ENCODE data around the gene TNXB. TPM values are rescaled to one million over a fixed set of nuclear protein-coding genes. Genes with fewer than 3 reads are reported as not detected.

TNXB gene
- polyA plus RNA-seq, 1 donor from 2014 or later: 3.3 TPM

DNA sequence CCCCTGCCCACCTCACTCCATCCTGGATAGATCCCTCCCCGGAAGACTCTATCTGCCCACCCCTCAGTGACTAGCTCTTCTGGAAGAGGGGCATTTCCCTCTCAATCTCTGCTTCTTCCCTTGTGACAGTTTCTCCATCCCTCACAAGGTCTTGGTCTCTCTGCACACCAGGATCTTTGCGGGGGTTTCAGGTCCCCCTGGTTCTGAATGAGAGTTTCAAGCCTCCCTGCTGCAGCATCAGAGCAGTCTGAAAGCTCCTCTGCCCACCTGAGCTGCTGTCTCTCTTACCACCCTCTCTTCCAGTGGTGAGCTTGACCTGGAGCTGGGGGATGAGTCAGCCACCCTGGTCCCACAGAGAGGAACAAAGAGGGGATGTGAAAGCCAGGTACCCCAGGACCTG, 24.4 kb downstream of the TNXB start:
- Histone ChIP-seq H3K9ac (ENCODE audit: low read length) (no peak overlapping the region), H3K4me3 (ENCODE audit: low read length) (no peak overlapping the region), H3K9me3 (ENCODE audit: low read length) (no peaks in the 10 kb centered on the region), H3K4me2 (ENCODE audit: low read length) (no peak overlapping the region), H3K9me2 (ENCODE audit: insufficient read depth, low read length) (no peaks in the 10 kb centered on the region), H2AFZ (ENCODE audit: low read depth, low read length) (no peak overlapping the region), H3K27ac (ENCODE audit: low read length) (no peak overlapping the region), H3K36me3 (ENCODE audit: insufficient read depth, low read length) (no peaks in the 10 kb centered on the region), H3K79me2 (replicated peaks; ENCODE audit: insufficient read depth, low read length) (no peaks in the 10 kb centered on the region), H3F3A (ENCODE audit: insufficient read depth, low read length, poor library complexity, severe bottlenecking) (no peaks in the 10 kb centered on the region), H4K20me1 (ENCODE audit: insufficient read depth) (no peaks in the 10 kb centered on the region), H3K27me3 (ENCODE audit: insufficient read depth, low read depth, low read length) (no peaks in the 10 kb centered on the region)
- TF ChIP-seq POLR2AphosphoS5 (IDR thresholded peaks at IDR 0.05) (no peak), EP300 (conservative IDR thresholded peaks at IDR 0.05; ENCODE audit: poor library complexity, severe bottlenecking) (no peak), TAF1 (IDR thresholded peaks at IDR 0.05; ENCODE audit: low read depth) (no peak), MXI1 (conservative IDR thresholded peaks at IDR 0.05; ENCODE audit: poor library complexity, severe bottlenecking) (no peak), RAD21 (conservative IDR thresholded peaks at IDR 0.05) (no peak)
- TF ChIP-seq, protein P1, sequence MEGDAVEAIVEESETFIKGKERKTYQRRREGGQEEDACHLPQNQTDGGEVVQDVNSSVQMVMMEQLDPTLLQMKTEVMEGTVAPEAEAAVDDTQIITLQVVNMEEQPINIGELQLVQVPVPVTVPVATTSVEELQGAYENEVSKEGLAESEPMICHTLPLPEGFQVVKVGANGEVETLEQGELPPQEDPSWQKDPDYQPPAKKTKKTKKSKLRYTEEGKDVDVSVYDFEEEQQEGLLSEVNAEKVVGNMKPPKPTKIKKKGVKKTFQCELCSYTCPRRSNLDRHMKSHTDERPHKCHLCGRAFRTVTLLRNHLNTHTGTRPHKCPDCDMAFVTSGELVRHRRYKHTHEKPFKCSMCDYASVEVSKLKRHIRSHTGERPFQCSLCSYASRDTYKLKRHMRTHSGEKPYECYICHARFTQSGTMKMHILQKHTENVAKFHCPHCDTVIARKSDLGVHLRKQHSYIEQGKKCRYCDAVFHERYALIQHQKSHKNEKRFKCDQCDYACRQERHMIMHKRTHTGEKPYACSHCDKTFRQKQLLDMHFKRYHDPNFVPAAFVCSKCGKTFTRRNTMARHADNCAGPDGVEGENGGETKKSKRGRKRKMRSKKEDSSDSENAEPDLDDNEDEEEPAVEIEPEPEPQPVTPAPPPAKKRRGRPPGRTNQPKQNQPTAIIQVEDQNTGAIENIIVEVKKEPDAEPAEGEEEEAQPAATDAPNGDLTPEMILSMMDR (IDR thresholded peaks at IDR 0.05; ENCODE audit: poor library complexity, severe bottlenecking): no peak
- TF ChIP-seq, protein P2, sequence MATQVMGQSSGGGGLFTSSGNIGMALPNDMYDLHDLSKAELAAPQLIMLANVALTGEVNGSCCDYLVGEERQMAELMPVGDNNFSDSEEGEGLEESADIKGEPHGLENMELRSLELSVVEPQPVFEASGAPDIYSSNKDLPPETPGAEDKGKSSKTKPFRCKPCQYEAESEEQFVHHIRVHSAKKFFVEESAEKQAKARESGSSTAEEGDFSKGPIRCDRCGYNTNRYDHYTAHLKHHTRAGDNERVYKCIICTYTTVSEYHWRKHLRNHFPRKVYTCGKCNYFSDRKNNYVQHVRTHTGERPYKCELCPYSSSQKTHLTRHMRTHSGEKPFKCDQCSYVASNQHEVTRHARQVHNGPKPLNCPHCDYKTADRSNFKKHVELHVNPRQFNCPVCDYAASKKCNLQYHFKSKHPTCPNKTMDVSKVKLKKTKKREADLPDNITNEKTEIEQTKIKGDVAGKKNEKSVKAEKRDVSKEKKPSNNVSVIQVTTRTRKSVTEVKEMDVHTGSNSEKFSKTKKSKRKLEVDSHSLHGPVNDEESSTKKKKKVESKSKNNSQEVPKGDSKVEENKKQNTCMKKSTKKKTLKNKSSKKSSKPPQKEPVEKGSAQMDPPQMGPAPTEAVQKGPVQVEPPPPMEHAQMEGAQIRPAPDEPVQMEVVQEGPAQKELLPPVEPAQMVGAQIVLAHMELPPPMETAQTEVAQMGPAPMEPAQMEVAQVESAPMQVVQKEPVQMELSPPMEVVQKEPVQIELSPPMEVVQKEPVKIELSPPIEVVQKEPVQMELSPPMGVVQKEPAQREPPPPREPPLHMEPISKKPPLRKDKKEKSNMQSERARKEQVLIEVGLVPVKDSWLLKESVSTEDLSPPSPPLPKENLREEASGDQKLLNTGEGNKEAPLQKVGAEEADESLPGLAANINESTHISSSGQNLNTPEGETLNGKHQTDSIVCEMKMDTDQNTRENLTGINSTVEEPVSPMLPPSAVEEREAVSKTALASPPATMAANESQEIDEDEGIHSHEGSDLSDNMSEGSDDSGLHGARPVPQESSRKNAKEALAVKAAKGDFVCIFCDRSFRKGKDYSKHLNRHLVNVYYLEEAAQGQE (IDR thresholded peaks at IDR 0.05; ENCODE audit: borderline replicate concordance): no peak

DNA sequence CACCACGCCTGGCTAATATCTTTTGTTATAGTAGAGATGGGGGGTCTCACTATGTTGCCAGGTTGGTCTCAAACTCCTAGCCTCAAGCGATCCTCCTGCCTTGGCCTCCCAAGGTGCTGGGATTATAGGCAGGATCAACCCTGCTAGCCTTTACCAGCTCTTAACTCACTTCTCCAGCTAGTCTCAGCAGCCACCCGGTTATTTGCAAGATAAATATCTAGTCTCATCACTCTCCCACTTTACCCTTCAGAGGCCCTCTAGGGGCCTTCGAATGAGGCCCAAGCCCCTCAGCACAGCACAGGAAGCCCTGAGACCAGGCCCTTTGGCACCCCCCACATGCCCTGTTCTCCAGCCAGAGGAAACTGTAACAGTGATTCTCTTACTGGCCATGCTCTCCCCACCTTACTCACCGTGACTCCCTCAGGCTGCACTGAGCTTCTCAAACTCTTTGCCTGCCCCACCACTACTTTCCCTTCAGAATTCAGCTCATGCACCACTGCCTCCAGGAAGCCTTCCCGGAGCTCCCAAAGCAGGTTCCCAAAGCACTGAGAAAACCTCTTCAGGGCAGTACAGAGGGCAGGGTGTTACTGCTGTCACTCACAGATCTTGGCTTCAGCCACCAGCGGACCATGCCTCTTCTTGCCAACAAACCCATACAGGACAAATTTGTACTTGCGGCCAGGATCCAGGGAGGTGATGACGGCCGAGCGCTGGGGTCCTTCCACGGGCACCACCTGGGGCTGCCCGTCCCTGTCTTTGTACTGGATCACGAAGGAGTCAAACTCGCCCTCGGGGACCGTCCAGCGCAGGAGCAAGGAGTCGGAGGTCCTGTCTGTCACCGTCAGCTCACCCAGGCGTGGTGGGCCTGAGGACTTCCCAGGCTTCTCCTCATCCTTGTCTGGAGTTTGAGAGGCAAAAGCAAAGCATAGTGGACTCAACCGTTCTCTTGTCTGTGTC, 25.0 kb downstream of the TNXB start:
- no peaks in the 10 kb centered on the region for H3K79me2 ChIP-seq (replicated peaks; ENCODE audit: insufficient read depth, low read length)
- H3K4me2 ChIP-seq (ENCODE audit: low read length): no peak overlapping the region
- TF ChIP-seq, protein P1 (IDR thresholded peaks at IDR 0.05; ENCODE audit: poor library complexity, severe bottlenecking): no peak
- TF ChIP-seq, protein P2 (IDR thresholded peaks at IDR 0.05; ENCODE audit: borderline replicate concordance): no peak
- TF ChIP-seq RAD21 (conservative IDR thresholded peaks at IDR 0.05): no peak
- TF ChIP-seq EZH2 (IDR thresholded peaks at IDR 0.05; ENCODE audit: borderline replicate concordance, insufficient read depth, low read length, poor library complexity, severe bottlenecking): no peak
- no peak for TF ChIP-seq EP300 (conservative IDR thresholded peaks at IDR 0.05; ENCODE audit: poor library complexity, severe bottlenecking)
- TF ChIP-seq MXI1 (conservative IDR thresholded peaks at IDR 0.05; ENCODE audit: poor library complexity, severe bottlenecking): no peak
- no peak for TF ChIP-seq TAF1 (IDR thresholded peaks at IDR 0.05; ENCODE audit: low read depth)
- no peak for TF ChIP-seq SMC3 (conservative IDR thresholded peaks at IDR 0.05; ENCODE audit: poor library complexity)
- TF ChIP-seq POLR2AphosphoS5 (IDR thresholded peaks at IDR 0.05): no peak
- no peaks in the 10 kb centered on the region for H4K20me1 ChIP-seq (ENCODE audit: insufficient read depth)
- no peaks in the 10 kb centered on the region for H3K36me3 ChIP-seq (ENCODE audit: insufficient read depth, low read length)
- H3K9ac ChIP-seq (ENCODE audit: low read length): no peak overlapping the region
- H3K9me3 ChIP-seq (ENCODE audit: low read length): no peaks in the 10 kb centered on the region
- H3K9me2 ChIP-seq (ENCODE audit: insufficient read depth, low read length): no peaks in the 10 kb centered on the region
- H3F3A ChIP-seq (ENCODE audit: insufficient read depth, low read length, poor library complexity, severe bottlenecking): no peaks in the 10 kb centered on the region
- no peak overlapping the region for H2AFZ ChIP-seq (ENCODE audit: low read depth, low read length)
- no peaks in the 10 kb centered on the region for H3K27me3 ChIP-seq (ENCODE audit: insufficient read depth, low read depth, low read length)
- H3K4me3 ChIP-seq (ENCODE audit: low read length): no peak overlapping the region
- no peak overlapping the region for H3K27ac ChIP-seq (ENCODE audit: low read length)

Data from neural cell (in vitro differentiated cells).